Esophagus muscularis mucosa (tissue), 4 donors: ENCODE data around the gene CXCL17. TPM values are rescaled to one million over a fixed set of nuclear protein-coding genes. Genes with fewer than 3 reads are reported as not detected.
A peak's percentile ranks its signal among the peaks of the same experiment; 100 is the strongest.

Experiments
- DNase-seq: peaks from one replicate; pipeline ENCODE4 v3.0.0-alpha.2; 2017; ENCODE audit errors: extremely low spot score
- H3K27ac ChIP-seq, 4 donors: fragments of 200-600 bp; sonication (generic); replicated peaks in 1 of 4; 1 replicate in 3 of 4; 2 replicates in 1 of 4; pipeline ENCODE4 v1.5.1; 2016 to 2019; ENCODE audit warnings: mild to moderate bottlenecking in 1 of 4
- H3K27me3 ChIP-seq, 4 donors: fragments of 200-600 bp; sonication (generic); one replicate each; pipeline versions ENCODE4 v1.5.1 to v1.6.0; 2016 to 2019
- H3K36me3 ChIP-seq, 4 donors: fragments of 200-600 bp; sonication (generic); one replicate each; pipeline ENCODE4 v1.5.1; 2016 to 2019
- H3K4me1 ChIP-seq, 4 donors: fragments of 200-600 bp; sonication (generic); one replicate each; pipeline ENCODE4 v1.5.1; 2016 to 2019
- H3K4me3 ChIP-seq, 4 donors: fragments of 200-600 bp; sonication (generic); 1 replicate in 2 of 4; 2 replicates in 2 of 4; pipeline ENCODE4 v1.5.1; 2016 to 2019; ENCODE audit warnings: mild to moderate bottlenecking in 4 of 4, moderate library complexity in 1 of 4
- H3K9me3 ChIP-seq, 4 donors: fragments of 200-600 bp; sonication (generic); 1 replicate in 3 of 4; 2 replicates in 1 of 4; pipeline ENCODE4 v1.5.1; 2016 to 2019
- CTCF ChIP-seq, 3 experiments: fragments of 200-600 bp in 2 of 3; fragments of 450-650 bp in 1 of 3; sonication (generic) in 2 of 3; IDR thresholded peaks; one replicate each; pipeline ENCODE4 v1.5.1; 2017 to 2019; ENCODE audit warnings: antibody characterized with exemption in 3 of 3, mild to moderate bottlenecking in 2 of 3, moderate library complexity in 1 of 3
- EP300 ChIP-seq: sonication (generic); formaldehyde crosslinking; IDR thresholded peaks from one replicate; pipeline ENCODE4 v1.6.1; 2017; ENCODE audit warnings: antibody characterized with exemption
- POLR2A ChIP-seq: fragments of 450-650 bp; IDR thresholded peaks from one replicate; pipeline ENCODE4 v1.6.1; 2017; ENCODE audit warnings: antibody characterized with exemption, moderate library complexity, mild to moderate bottlenecking, low read depth
- POLR2AphosphoS5 ChIP-seq, 2 donors: sonication (generic); formaldehyde crosslinking; IDR thresholded peaks; one replicate each; pipeline ENCODE4 v1.6.1; 2017; ENCODE audit warnings: antibody characterized with exemption in 2 of 2
- WGBS: methylation state at CpG from one replicate; pipeline ENCODE4 v1.1.5; 2018; 5-methylcytosine and 5-hydroxymethylcytosine counted together
- intact Hi-C: fragments of 100-400 bp; cut with DNase I; formaldehyde crosslinking; loops from one replicate; pipeline ENCODE4 v1.15.1; 2023
- total RNA-seq, 4 donors: library from RNA; depleted of rRNA; stranded (reverse); fragments of >200 nt; gene quantifications; one replicate each; pipeline versions ENCODE4 v1.1.0 to v1.2.1, GENCODE V29; 2016

CXCL17 gene
- total RNA-seq, 4 donors from 2014 or later, result 1.2 TPM; not detected in 3

- intact Hi-C loops, result no loop called here
These were observed 2.2 kb downstream of the CXCL17 start for GRCh38 chr19:42440357-42441048.

DNA sequence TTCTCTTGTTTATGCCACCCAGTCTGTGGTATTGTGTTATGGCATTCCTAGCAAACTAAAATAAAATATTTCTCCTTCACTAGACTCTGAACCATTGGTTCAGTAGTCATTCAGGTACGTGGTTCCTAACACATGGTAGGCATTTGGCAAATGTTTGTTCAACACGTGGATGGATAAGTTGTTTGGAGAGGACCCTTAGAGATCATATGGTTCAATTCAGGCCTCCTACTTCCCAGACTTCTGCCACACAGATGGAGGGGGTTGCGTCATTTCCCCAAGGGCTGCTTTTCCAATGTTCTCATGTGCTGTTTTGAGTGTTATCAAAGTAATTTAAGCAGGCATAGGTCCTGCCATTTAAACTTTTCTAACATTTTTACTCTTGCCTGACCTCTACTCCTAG is 6.7 kb downstream of the CXCL17 start:
- DNase-seq, result no peak
- H3K36me3 ChIP-seq, result no peaks in the 10 kb centered on the region
- H3K4me3 ChIP-seq, result no peak overlapping the region
- H3K27me3 ChIP-seq, result no peaks in the 10 kb centered on the region
- no peaks in the 10 kb centered on the region for H3K9me3 ChIP-seq
- H3K4me1 ChIP-seq, result peaks cover 7 to 23% (median 14%) of the 10 kb centered on the region in 4 donors
- intact Hi-C loops, result no loop called here
- TF ChIP-seq CTCF (IDR thresholded peaks at IDR 0.05), result no peak
- TF ChIP-seq POLR2A, result no peak
- no peak for TF ChIP-seq EP300
- no peak for TF ChIP-seq POLR2AphosphoS5 (IDR thresholded peaks at IDR 0.05)
- WGBS, result 85% methylated on average over 3 of the region's 3 CpGs
- no peak overlapping the region for H3K27ac ChIP-seq

More at GRCh38 chr19:42440357-42441048, 2.2 kb downstream of the CXCL17 start:
- 34% methylated on average over 16 of the region's 16 CpGs for WGBS
- Histone ChIP-seq H3K4me3 (no peak overlapping the region), H3K27me3 (peaks cover 0 to 4% (median 0%) of the 10 kb centered on the region in 4 donors), H3K27ac (no peak overlapping the region), H3K9me3 (no peaks in the 10 kb centered on the region), H3K36me3 (no peaks in the 10 kb centered on the region), H3K4me1 (peaks cover 0 to 7% (median 2%) of the 10 kb centered on the region in 4 donors)
- TF ChIP-seq CTCF (IDR thresholded peaks at IDR 0.05) (peak; percentile 81 to 89 (median 86)), POLR2AphosphoS5 (IDR thresholded peaks at IDR 0.05) (no peak)
- no peak for DNase-seq

- intact Hi-C loops, result no loop called here
- H3K4me1 ChIP-seq, result peaks cover 7 to 20% (median 14%) of the 10 kb centered on the region in 4 donors
- H3K4me3 ChIP-seq, result no peak overlapping the region
- H3K36me3 ChIP-seq, result no peaks in the 10 kb centered on the region
- H3K27me3 ChIP-seq, result no peaks in the 10 kb centered on the region
- TF ChIP-seq EP300, result no peak
- TF ChIP-seq CTCF (IDR thresholded peaks at IDR 0.05), result no peak
- no peak for TF ChIP-seq POLR2AphosphoS5 (IDR thresholded peaks at IDR 0.05)
- TF ChIP-seq POLR2A, result no peak
- no peak overlapping the region for H3K27ac ChIP-seq
- H3K9me3 ChIP-seq, result no peaks in the 10 kb centered on the region
- 98% methylated on average over 6 of the region's 6 CpGs for WGBS
- no peak for DNase-seq
These were observed 7.4 kb downstream of the CXCL17 start for GRCh38 chr19:42435316-42435715.

GRCh38 chr19:42433503-42434260 is 9.1 kb downstream of the CXCL17 start:
- peak overlapping the region in 3 of 4 donors; percentile 4 to 63 (median 16) for H3K27ac ChIP-seq
- H3K27me3 ChIP-seq, result no peaks in the 10 kb centered on the region
- 53% methylated on average over 9 of the region's 9 CpGs for WGBS
- no peaks in the 10 kb centered on the region for H3K9me3 ChIP-seq
- DNase-seq, result no peak
- H3K4me3 ChIP-seq, result no peak overlapping the region
- intact Hi-C loops, result no loop called here
- no peaks in the 10 kb centered on the region for H3K36me3 ChIP-seq
- TF ChIP-seq EP300, result no peak
- TF ChIP-seq POLR2A, result no peak
- TF ChIP-seq POLR2AphosphoS5 (IDR thresholded peaks at IDR 0.05), result peak; percentile 61 to 63
- TF ChIP-seq CTCF (IDR thresholded peaks at IDR 0.05), result peak; percentile 40 to 61 (median 48)
- peaks cover 7 to 18% (median 12%) of the 10 kb centered on the region in 4 donors for H3K4me1 ChIP-seq
